GM12872 (cell line): Measurements from ENCODE around the gene SENP2.

Experiments
- CTCF ChIP-seq: IDR thresholded peaks from 3 replicates; pipeline ENCODE4 v1.5.1; 2011; ENCODE audit warnings: low read depth, mild to moderate bottlenecking, low read length, moderate library complexity; ENCODE audit not compliant: insufficient read depth

The SENP2 gene

GRCh38 chr3:185657691-185658503 is 71.8 kb downstream of the SENP2 start:
- TF ChIP-seq CTCF: no peak

- no peak for TF ChIP-seq CTCF
Measured at GRCh38 chr3:185658504-185658912, 72.4 kb downstream of the SENP2 start.

GRCh38 chr3:185658943-185659342 is 72.8 kb downstream of the SENP2 start:
- no peak for TF ChIP-seq CTCF

GRCh38 chr3:185659942-185660921 is 74.1 kb downstream of the SENP2 start:
- TF ChIP-seq CTCF: peak; percentile 100

GRCh38 chr3:185661772-185662171 is 75.7 kb downstream of the SENP2 start:
- TF ChIP-seq CTCF: no peak

- TF ChIP-seq CTCF: no peak
Measured at GRCh38 chr3:185663929-185664328, 77.8 kb downstream of the SENP2 start.

GRCh38 chr3:185667574-185667973 is 81.5 kb downstream of the SENP2 start:
- TF ChIP-seq CTCF: no peak
